Measurements from ENCODE around the gene NUDT15. TPM values are rescaled to one million over a fixed set of nuclear protein-coding genes. Genes with fewer than 3 reads are reported as not detected.

The NUDT15 gene
- total RNA-seq, 1 experiment from 2014 or later: 38.6 TPM

DNA sequence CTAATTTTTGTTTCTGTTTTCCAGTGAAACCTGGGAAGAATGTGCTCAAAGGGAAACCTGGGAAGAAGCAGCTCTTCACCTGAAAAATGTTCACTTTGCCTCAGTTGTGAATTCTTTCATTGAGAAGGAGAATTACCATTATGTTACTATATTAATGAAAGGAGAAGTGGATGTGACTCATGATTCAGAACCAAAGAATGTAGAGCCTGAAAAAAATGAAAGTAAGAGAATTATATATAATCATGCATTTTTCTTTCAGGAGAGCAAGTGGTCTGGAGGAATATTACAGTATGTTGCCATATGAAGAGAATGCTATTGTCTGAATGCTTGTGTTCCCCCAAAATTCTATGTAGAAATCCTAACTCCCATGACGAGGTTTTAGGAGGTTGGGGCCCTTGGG, 3.4 kb downstream of the NUDT15 start:
- Histone ChIP-seq H3K9me3 (ENCODE audit: control insufficient read depth in 1 of 2, insufficient read depth in 1 of 2, low read depth in 1 of 2, low read length in 2 of 2) (no peaks in the 10 kb centered on the region), H4K20me1 (ENCODE audit: insufficient read depth) (no peaks in the 10 kb centered on the region), H3K9ac (ENCODE audit: low read length) (no peak overlapping the region), H3K4me1 (ENCODE audit: control insufficient read depth in 1 of 2, insufficient read depth in 2 of 2, low read length in 2 of 2) (peaks cover 15 to 28% of the 10 kb centered on the region in 2 experiments), H3K79me2 (ENCODE audit: insufficient read depth, low read length) (peaks cover 34% of the 10 kb centered on the region), H3K4me2 (ENCODE audit: low read length) (no peak overlapping the region), H3K36me3 (ENCODE audit: control insufficient read depth in 1 of 2, insufficient read depth in 2 of 2, low read length in 2 of 2) (peaks cover 10 to 19% of the 10 kb centered on the region in 2 experiments; a peak in 3 of 4 replicates), H3K4me3 (replicated peaks in 1 of 2; ENCODE audit: low read depth in 1 of 2, low read length in 2 of 2) (no peak overlapping the region), H3K9me2 (ENCODE audit: insufficient read depth) (no peaks in the 10 kb centered on the region), H2AFZ (ENCODE audit: low read depth, low read length, poor library complexity, severe bottlenecking) (no peak overlapping the region), H3K27me3 (ENCODE audit: insufficient read depth, low read length) (no peaks in the 10 kb centered on the region), H3K27ac (ENCODE audit: low read depth, low read length) (no peak overlapping the region)
- TF ChIP-seq SIN3A (IDR thresholded peaks at IDR 0.05; ENCODE audit: low read depth) (no peak), CEBPB (IDR thresholded peaks at IDR 0.05; ENCODE audit: low read depth) (no peak), RAD21 (IDR thresholded peaks at IDR 0.05; ENCODE audit: low read depth) (no peak), TCF7L2 (IDR thresholded peaks at IDR 0.05; ENCODE audit: borderline replicate concordance, extremely low read depth, insufficient read depth, insufficient read length) (no peak), ZFX (IDR thresholded peaks at IDR 0.05) (no peak), FOSL1 (IDR thresholded peaks at IDR 0.05; ENCODE audit: low read depth) (no peak), ELF1 (IDR thresholded peaks at IDR 0.05; ENCODE audit: borderline replicate concordance, low read depth) (no peak), EZH2 (IDR thresholded peaks at IDR 0.05) (no peak), POLR2AphosphoS5 (IDR thresholded peaks at IDR 0.05; ENCODE audit: low read depth, low read length) (no peak), CBX3 (IDR thresholded peaks at IDR 0.05; ENCODE audit: low read depth) (no peak), EGR1 (IDR thresholded peaks at IDR 0.05; ENCODE audit: low read depth) (no peak), POLR2A (IDR thresholded peaks at IDR 0.05; ENCODE audit: borderline replicate concordance, extremely low read depth, insufficient read depth, insufficient read length) (no peak)
- TF ChIP-seq, protein P1, sequence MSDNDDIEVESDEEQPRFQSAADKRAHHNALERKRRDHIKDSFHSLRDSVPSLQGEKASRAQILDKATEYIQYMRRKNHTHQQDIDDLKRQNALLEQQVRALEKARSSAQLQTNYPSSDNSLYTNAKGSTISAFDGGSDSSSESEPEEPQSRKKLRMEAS (IDR thresholded peaks at IDR 0.05): no peak
- TF ChIP-seq, protein P2, sequence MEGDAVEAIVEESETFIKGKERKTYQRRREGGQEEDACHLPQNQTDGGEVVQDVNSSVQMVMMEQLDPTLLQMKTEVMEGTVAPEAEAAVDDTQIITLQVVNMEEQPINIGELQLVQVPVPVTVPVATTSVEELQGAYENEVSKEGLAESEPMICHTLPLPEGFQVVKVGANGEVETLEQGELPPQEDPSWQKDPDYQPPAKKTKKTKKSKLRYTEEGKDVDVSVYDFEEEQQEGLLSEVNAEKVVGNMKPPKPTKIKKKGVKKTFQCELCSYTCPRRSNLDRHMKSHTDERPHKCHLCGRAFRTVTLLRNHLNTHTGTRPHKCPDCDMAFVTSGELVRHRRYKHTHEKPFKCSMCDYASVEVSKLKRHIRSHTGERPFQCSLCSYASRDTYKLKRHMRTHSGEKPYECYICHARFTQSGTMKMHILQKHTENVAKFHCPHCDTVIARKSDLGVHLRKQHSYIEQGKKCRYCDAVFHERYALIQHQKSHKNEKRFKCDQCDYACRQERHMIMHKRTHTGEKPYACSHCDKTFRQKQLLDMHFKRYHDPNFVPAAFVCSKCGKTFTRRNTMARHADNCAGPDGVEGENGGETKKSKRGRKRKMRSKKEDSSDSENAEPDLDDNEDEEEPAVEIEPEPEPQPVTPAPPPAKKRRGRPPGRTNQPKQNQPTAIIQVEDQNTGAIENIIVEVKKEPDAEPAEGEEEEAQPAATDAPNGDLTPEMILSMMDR (IDR thresholded peaks at IDR 0.05 in 2 of 3, conservative IDR thresholded peaks at IDR 0.05 in 1 of 3; ENCODE audit: borderline replicate concordance in 1 of 3, insufficient read depth in 1 of 3, low read depth in 2 of 3, low read length in 2 of 3): no peak
- TF ChIP-seq, protein P3, sequence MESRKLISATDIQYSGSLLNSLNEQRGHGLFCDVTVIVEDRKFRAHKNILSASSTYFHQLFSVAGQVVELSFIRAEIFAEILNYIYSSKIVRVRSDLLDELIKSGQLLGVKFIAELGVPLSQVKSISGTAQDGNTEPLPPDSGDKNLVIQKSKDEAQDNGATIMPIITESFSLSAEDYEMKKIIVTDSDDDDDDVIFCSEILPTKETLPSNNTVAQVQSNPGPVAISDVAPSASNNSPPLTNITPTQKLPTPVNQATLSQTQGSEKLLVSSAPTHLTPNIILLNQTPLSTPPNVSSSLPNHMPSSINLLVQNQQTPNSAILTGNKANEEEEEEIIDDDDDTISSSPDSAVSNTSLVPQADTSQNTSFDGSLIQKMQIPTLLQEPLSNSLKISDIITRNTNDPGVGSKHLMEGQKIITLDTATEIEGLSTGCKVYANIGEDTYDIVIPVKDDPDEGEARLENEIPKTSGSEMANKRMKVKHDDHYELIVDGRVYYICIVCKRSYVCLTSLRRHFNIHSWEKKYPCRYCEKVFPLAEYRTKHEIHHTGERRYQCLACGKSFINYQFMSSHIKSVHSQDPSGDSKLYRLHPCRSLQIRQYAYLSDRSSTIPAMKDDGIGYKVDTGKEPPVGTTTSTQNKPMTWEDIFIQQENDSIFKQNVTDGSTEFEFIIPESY (IDR thresholded peaks at IDR 0.05; ENCODE audit: extremely low read depth, insufficient replicate concordance, low read length): no peak
- no TSS peak for BruUV-seq (replicated peaks)
- ChIA-PET POLR2A (no interaction called here), RAD21 (ENCODE audit: low non-redundant PET in 1 of 2, low total read pairs in 2 of 2, uncharacterized antibody in 2 of 2, unreplicated experiment in 2 of 2) (no interaction called here), CTCF (no interaction called here)
- intact Hi-C loops (cut with micrococcal nuclease): no loop called here
- DNase-seq (ENCODE audit: low read depth, low spot score) (no peak), ATAC-seq (no peak)
